K562 treated with DMSO at 1 percent for 4 hours (cell line): Measurements from ENCODE around the gene CDC20B. TPM values are rescaled to one million over a fixed set of nuclear protein-coding genes. Genes with fewer than 3 reads are reported as not detected.

Experiments used
- total RNA-seq: library from RNA; unstranded; fragments of 300-600 nt; gene quantifications from 2 replicates; pipeline ENCODE4 v1.2.3, GENCODE V29; 2022; ENCODE audit not compliant: insufficient read depth

Gene CDC20B
- total RNA-seq = not detected in 2 replicates

GRCh38 chr5:55172937-55173686 lies at the start of gene CDC20B:
CDC20B (minus strand) TSS chr5:55173177; CDS start chr5:55173000, 177 bp downstream.

GRCh38 chr5:55159763-55160492 lies 13.0 kb downstream of the CDC20B start, which contains the start of gene GPX8:
GPX8 (plus strand) TSS chr5:55160171; CDS start chr5:55160193, 22 bp downstream.

GRCh38 chr5:55102348-55102747 lies 70.6 kb downstream of the CDC20B start, which contains the start of gene GZMA:
GZMA (plus strand) TSS chr5:55102646; CDS start chr5:55102683, 37 bp downstream.

Other genes with a start within 250 kb of the CDC20B start
- gene ESM1, start 187.6 kb downstream of the CDC20B start, total RNA-seq = not detected in 2 replicates
- gene GZMK, start 148.9 kb downstream of the CDC20B start, total RNA-seq = not detected in 2 replicates
- not detected in 2 replicates for gene GZMA, start 70.5 kb downstream of the CDC20B start, total RNA-seq
- gene GPX8, start 13.0 kb downstream of the CDC20B start, total RNA-seq = 1.9 and 3.9 TPM in 2 replicates
- gene MCIDAS, start 54.1 kb upstream of the CDC20B start, total RNA-seq = 0.38 TPM in 1 of 2 replicates, not detected in the other
- 1.8 and 2.1 TPM in 2 replicates for gene CCNO, start 60.4 kb upstream of the CDC20B start, total RNA-seq
- 13.4 and 17.0 TPM in 2 replicates for gene DHX29, start 134.5 kb upstream of the CDC20B start, total RNA-seq
- gene MTREX, start 134.8 kb upstream of the CDC20B start, total RNA-seq = 35.1 and 36.6 TPM in 2 replicates